Measurements from ENCODE around the gene RUNX2.

RUNX2 gene

GRCh38 chr6:45563041-45563440, 234.9 kb downstream of the RUNX2 start:
- DNase-seq = peak; percentile 55

GRCh38 chr6:45563844-45564243, 235.7 kb downstream of the RUNX2 start:
- no peak for DNase-seq

GRCh38 chr6:45566882-45567281, 238.8 kb downstream of the RUNX2 start:
- DNase-seq = no peak

- DNase-seq = no peak
Measured at GRCh38 chr6:45567879-45568278, 239.7 kb downstream of the RUNX2 start.

GRCh38 chr6:45568626-45569025, 240.5 kb downstream of the RUNX2 start:
- no peak for DNase-seq

GRCh38 chr6:45569210-45569945, 241.2 kb downstream of the RUNX2 start:
- DNase-seq = no peak

GRCh38 chr6:45571159-45571558, 243.0 kb downstream of the RUNX2 start:
- no peak for DNase-seq

- no peak for DNase-seq
Measured at GRCh38 chr6:45572833-45573232, 244.7 kb downstream of the RUNX2 start.

GRCh38 chr6:45574014-45574461, 245.9 kb downstream of the RUNX2 start:
- DNase-seq = no peak

GRCh38 chr6:45574885-45575284, 246.8 kb downstream of the RUNX2 start:
- no peak for DNase-seq

- no peak for DNase-seq
Measured at GRCh38 chr6:45576648-45577624, 248.8 kb downstream of the RUNX2 start.

GRCh38 chr6:45577836-45578504, 249.8 kb downstream of the RUNX2 start:
- DNase-seq = no peak

- no peak for DNase-seq
Measured at GRCh38 chr6:45584127-45584526, 256.0 kb downstream of the RUNX2 start.

GRCh38 chr6:45586216-45587171, 258.4 kb downstream of the RUNX2 start:
- DNase-seq = no peak

- DNase-seq = no peak
Measured at GRCh38 chr6:45587229-45588060, 259.3 kb downstream of the RUNX2 start.

GRCh38 chr6:45589367-45589766, 261.2 kb downstream of the RUNX2 start:
- DNase-seq = no peak

GRCh38 chr6:45590226-45590625, 262.1 kb downstream of the RUNX2 start:
- DNase-seq = no peak

- DNase-seq = peak; percentile 82
Measured at GRCh38 chr6:45590696-45591184, 262.6 kb downstream of the RUNX2 start.

- no peak for DNase-seq
Measured at GRCh38 chr6:45591306-45591705, 263.2 kb downstream of the RUNX2 start.

- no peak for DNase-seq
Measured at GRCh38 chr6:45591890-45592289, 263.8 kb downstream of the RUNX2 start.

GRCh38 chr6:45592991-45593390, 264.9 kb downstream of the RUNX2 start:
- no peak for DNase-seq
